GM21825 (cell line): Measurements from ENCODE around the gene CSF1R.
"Not testable (repeated sequence)": the region's sequence is repeated elsewhere in the genome, so short reads cannot be mapped to it uniquely, and the experiment has no call there.

Source experiments
- ATAC-seq: cut with Tn5 transposase; IDR thresholded peaks from one replicate; pipeline ENCODE4 v1.9.1; 2021; ENCODE audit warnings: mild to moderate bottlenecking, moderate library complexity; ENCODE audit not compliant: unreplicated experiment

Gene CSF1R

DNA sequence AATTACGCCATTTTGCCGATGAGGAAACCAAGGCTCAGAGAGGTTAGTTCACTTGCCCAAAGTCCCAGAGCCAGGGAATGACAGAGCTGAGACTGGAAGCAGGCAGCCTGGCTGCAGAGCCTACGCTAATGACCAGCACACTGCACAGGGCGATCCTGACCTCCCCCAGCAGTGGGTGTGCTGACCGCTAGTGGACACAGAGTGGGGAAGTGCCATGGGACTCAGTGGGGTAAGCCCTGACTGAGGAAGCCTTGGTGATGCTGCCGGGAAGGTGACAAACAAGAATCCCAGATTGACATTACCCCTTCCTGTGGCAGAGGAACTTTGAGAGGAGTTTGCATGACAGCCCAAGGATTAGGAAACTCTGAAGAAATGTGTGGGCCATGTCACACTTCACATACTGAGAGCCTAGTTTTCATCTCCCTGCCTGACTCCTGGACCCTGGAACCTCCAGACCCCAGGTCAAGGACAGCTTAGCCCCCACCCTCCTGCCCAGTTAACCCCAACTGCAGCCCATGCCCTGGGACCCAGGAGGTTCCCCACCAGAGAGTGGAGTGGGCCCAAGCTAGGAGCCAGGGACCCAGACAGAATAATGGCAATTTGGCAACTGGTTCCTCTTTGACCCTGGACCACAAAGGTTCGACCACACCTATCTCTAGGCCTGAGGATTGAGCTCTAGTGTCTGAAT, 19.7 kb upstream of the CSF1R start:
- ATAC-seq = no peak

DNA sequence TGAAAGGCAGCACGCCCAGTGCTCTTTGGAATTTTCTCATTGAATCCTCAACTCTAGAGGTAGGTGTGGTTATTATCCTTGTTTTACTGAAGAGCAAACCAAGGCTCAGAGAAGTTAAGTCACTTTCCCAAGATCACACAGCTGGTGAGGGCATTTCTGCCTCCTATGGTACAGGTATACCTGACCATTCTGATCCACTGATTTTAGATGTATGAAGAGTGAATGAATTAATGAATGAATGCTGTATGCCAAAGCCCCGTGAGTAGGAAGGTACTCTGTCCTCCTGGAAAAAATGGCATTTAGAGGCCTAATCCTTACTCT, 18.2 kb upstream of the CSF1R start:
- no peak for ATAC-seq

- no peak for ATAC-seq
Observed at GRCh38 chr5:150103678-150104549, 17.6 kb upstream of the CSF1R start.

DNA sequence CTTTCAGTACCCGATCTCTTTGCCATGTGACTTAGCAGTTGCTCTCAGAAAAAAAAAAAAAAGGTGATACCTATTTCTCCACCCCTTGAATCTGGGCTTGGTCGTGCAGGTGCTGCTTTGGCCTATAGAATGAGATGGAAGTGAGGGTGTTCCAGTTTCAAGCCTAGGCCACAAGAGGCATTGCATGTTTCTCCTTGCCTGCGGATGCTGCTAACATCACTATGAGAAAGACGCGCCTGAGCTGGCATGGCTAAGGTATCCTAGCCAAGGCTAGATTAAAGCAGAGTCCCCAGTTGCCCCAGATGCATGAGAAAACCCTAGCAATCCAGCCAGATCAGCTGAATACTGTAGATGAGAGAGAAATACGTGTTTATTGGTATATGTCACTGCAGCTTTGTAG, 14.7 kb upstream of the CSF1R start:
- no peak for ATAC-seq

GRCh38 chr5:150097152-150097551, 10.8 kb upstream of the CSF1R start:
- ATAC-seq = no peak

DNA sequence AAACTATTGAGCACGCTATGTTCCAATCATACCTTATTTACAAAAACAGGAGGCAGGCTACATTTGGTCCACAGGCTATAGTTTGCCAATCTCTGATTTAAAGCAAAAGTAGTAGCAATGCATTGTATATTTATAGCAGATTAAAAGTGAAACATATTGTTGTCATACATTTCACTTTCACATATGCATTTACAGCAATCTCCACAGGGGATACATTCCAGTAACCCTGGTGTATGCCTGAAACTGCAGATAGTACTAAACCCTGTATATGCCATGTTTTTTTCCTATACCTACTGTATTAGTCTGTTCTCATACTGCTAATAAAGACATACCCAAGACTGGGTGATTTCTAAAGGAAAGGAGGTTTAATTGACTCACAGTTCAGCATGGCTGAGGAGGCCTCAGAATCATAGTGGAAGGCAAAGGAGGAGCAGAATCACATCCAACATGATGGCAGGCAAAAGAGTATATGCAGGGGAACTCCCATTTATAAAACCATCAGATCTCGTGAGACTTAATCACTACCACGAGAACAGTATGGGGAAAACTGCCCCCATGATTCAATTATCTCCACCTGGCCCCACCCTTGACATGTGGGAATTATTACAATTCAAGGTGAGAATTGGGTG, 5.9 kb upstream of the CSF1R start:
- peak; percentile 83 for ATAC-seq

DNA sequence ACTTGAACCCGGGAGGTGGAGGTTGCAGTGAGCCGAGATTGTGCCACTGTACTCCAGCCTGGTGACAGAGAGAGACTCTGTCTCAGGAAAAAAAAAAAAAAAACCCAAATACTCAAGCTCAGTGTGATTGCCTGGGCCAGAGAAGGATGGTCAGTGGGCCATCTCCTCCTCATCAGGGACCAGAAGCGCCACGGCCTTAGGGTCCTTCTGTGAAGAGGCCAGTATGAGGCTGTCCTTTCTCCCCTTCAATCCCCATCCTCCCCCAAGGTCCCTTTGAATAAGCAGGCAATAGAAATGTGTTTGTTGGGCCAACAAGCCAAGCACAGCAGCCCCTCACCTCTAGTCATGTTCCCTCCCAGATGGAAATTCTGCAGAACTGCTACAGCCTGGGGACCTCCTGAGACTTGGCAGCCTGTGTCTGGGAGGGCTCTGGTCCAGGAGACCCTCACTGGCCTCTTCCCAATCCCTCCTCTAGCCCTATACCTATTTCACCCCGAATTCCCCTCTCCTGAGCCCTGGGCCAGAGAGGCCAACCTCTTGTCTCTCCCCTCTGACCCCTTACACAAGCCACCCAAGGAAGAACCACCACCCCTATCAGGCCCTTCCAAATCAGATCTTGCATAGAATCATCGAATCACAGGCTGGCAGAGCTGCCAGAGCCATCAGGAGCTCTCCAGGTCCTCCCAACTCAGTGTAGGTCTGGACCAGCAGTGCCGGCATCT, 1.0 kb downstream of the CSF1R start:
- ATAC-seq = no peak

- ATAC-seq = not testable (repeated sequence)
Observed at GRCh38 chr5:150084754-150085153, 1.6 kb downstream of the CSF1R start.

GRCh38 chr5:150082889-150083288, 3.5 kb downstream of the CSF1R start:
- no peak for ATAC-seq

GRCh38 chr5:150082374-150082773, 4.0 kb downstream of the CSF1R start:
- no peak for ATAC-seq

GRCh38 chr5:150081541-150082283, 4.6 kb downstream of the CSF1R start:
- peak; percentile 87 for ATAC-seq

- no peak for ATAC-seq
Observed at GRCh38 chr5:150080696-150081435, 5.5 kb downstream of the CSF1R start.

- ATAC-seq = no peak
Observed at GRCh38 chr5:150079909-150080461, 6.4 kb downstream of the CSF1R start.

DNA sequence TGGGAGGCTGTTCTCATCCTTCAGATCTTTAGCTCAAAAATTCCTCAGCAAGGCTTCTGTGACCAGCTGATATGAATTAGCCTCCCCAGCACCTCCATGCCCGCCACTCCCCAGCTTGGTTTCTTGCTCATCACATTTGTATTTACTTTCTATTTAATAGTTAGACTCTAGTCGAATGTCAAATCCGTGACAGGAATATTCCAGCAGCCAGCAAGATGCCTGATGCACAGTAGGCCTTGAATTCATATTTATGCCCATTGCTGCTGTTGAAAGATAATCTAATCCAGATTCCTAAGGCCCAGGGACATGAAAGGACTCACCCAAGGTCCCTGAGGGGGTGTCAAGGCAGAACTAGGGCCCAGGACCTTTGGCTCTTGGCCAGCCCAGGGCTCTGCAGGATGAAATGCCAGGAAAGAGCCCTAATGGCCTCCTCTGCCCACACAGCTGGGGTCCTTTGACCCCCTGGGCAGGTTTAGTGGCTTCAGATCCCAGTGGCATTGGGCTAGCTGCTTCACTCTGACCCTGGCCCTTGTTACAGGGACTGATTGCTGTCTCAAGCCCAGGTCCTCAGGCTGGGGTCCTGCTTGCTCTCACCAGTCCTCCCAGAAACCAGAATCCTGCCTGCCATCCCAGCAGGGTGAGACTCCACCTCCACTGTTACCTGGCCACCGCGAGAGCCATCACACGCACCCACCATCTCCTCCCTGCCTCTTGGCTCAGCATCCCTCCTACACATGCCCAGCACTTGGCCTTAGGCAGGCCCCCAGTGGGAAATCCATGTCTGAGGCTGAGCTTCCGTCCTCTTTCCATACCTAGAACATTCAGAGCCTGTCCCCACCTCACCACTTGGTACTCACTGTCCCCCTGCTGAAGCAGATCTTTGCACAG, 7.3 kb downstream of the CSF1R start:
- no peak for ATAC-seq

GRCh38 chr5:150077996-150078801, 8.2 kb downstream of the CSF1R start:
- ATAC-seq = no peak

DNA sequence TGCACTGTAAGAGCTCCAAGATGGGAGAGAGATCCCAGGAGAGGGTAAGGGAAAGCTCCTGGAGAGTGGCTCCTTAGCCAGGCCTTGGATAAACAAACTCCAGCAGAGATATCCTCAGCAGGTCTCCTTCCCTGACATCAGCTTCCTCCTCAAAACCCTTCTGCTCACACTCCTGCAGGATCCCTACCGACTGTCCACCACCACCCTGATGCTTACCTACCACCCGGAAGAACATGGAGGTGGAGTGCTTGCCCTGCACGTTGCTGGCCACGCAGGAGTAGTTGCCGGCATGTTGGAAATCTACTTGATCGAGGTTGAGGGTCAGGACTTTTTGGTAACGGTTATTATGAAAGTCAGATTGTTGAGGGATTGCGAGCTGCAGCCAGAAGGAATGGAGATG, 9.3 kb downstream of the CSF1R start:
- ATAC-seq = no peak

- ATAC-seq = no peak
Observed at GRCh38 chr5:150075806-150076205, 10.5 kb downstream of the CSF1R start.

DNA sequence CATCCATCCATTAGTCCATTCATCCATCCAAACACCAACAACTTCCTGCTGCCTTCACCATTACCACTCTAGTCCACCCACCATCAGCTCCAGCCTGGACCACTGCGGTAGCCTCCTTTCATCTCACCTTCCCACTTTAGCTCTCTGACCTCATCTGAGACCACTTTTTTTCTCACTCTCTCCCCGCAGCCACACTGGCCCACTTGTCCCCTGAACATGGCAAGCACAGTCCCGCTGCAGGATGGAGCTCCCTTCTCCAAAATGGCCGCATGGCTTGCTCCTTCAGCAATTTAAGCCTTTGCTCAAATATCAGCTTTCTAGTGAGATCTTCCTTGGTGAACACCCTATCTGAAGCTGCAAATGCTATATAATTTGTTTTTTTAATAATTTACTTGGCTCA, 11.1 kb downstream of the CSF1R start:
- no peak for ATAC-seq
